ENCODE data around the gene PLEKHG5.

DNA sequence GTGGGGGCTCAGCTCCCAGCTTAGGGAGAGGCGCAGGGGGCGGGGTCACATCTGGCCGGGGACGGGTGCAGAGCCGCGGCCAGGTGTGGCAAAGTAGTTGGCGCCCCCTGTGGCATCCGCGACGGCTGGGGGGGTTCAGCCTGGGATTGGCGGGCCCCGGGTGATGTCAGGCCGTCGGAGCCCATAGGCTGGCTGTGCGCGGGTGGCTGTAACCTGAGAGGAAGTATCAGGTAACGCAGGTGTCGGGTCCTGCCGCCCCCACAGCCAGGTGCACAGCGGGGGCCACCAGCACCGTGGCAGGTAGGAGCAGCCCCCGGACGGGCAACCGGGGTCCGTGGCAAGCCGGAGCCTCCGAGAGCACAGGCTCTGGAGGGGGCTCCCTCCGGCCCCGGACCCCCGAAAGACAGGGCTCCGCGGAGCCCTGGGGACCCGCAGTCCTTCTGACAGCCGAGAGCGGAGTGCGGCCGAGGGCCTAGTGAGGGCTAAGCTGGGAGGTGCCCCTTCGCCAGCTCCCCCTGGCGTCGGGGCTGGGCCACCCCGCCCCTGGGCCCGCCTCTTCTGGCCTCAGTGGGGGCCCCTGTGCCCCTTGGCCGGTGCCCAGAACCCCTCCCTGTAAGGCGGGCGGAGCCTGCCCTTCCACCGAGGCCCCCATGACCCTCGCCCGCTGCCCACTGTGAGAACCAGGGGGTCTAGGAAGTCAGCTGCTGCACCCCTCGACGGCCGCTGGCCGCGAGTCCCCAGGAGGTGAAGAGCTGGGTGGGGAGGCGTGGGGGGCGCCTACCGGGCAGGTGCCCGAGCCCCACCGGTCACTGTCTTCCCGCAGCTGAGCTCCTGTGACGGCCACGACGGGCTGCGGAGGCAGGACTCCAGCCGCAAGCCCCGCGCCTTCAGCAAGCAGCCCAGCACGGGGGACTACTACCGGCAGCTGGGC is 43.4 kb downstream of the PLEKHG5 start:
- TF ChIP-seq, protein P1, sequence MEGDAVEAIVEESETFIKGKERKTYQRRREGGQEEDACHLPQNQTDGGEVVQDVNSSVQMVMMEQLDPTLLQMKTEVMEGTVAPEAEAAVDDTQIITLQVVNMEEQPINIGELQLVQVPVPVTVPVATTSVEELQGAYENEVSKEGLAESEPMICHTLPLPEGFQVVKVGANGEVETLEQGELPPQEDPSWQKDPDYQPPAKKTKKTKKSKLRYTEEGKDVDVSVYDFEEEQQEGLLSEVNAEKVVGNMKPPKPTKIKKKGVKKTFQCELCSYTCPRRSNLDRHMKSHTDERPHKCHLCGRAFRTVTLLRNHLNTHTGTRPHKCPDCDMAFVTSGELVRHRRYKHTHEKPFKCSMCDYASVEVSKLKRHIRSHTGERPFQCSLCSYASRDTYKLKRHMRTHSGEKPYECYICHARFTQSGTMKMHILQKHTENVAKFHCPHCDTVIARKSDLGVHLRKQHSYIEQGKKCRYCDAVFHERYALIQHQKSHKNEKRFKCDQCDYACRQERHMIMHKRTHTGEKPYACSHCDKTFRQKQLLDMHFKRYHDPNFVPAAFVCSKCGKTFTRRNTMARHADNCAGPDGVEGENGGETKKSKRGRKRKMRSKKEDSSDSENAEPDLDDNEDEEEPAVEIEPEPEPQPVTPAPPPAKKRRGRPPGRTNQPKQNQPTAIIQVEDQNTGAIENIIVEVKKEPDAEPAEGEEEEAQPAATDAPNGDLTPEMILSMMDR (IDR thresholded peaks at IDR 0.05; ENCODE audit: low read depth, low read length), result no peak
- no peak for TF ChIP-seq EZH2phosphoT487 (IDR thresholded peaks at IDR 0.05; ENCODE audit: low read depth)
